Activated naive CD4-positive, alpha-beta T cell treated with anti-CD3 and anti-CD28 coated beads for 36 hours (primary cell): Measurements from ENCODE around the gene PCMTD2. TPM values are rescaled to one million over a fixed set of nuclear protein-coding genes. Genes with fewer than 3 reads are reported as not detected.
"Not testable (repeated sequence)": the region's sequence is repeated elsewhere in the genome, so short reads cannot be mapped to it uniquely, and the experiment has no call there.

ENCODE experiments used
- CTCF ChIA-PET: fragments of 350-600 bp; sonication (Branson Sonifier 250); formaldehyde crosslinking; loops from one replicate; lab custom pipeline; 2021; ENCODE audit warnings: antibody characterized with exemption; lab: Charles Lee
- DNase-seq: peaks from one replicate; pipeline ENCODE4 v3.0.0-alpha.2; 2020
- H3K27ac Mint-ChIP-seq: one replicate; pipeline ENCODE4 v1.8.0; 2021; ENCODE audit warnings: mild to moderate bottlenecking, mixed read lengths
- H3K27me3 Mint-ChIP-seq: one replicate; pipeline ENCODE4 v1.8.0; 2021; ENCODE audit warnings: low read depth, mixed read lengths
- H3K36me3 Mint-ChIP-seq: one replicate; pipeline ENCODE4 v1.8.0; 2021; ENCODE audit warnings: low read depth, mixed read lengths
- H3K4me1 Mint-ChIP-seq: one replicate; pipeline ENCODE4 v1.8.0; 2021; ENCODE audit warnings: low read depth, mixed read lengths
- H3K4me3 Mint-ChIP-seq: one replicate; pipeline ENCODE4 v1.8.0; 2021; ENCODE audit warnings: mild to moderate bottlenecking, moderate library complexity, mixed read lengths
- H3K9me3 Mint-ChIP-seq: one replicate; pipeline ENCODE4 v1.8.0; 2021; ENCODE audit warnings: mixed read lengths
- intact Hi-C: fragments of 100-400 bp; cut with micrococcal nuclease; formaldehyde crosslinking; loops from one replicate; pipeline ENCODE4 v1.15.1; 2023
- total RNA-seq, 2 experiments: library from RNA; stranded (reverse); gene quantifications; one replicate each; pipeline ENCODE4 v1.2.3, GENCODE V29; 2021

Gene PCMTD2
- total RNA-seq, 2 experiments from 2014 or later = 34.5 to 36.7 TPM

GRCh38 chr20:64313761-64314160 lies 58.2 kb downstream of the PCMTD2 start:
- intact Hi-C loops, CTCF ChIA-PET, H3K36me3 Mint-ChIP-seq, H3K4me3 Mint-ChIP-seq, H3K4me1 Mint-ChIP-seq, H3K9me3 Mint-ChIP-seq, DNase-seq, H3K27ac Mint-ChIP-seq: not testable (repeated sequence)
- peaks cover 17% of the 10 kb centered on the region for H3K27me3 Mint-ChIP-seq

- DNase-seq, H3K9me3 Mint-ChIP-seq, H3K4me3 Mint-ChIP-seq, CTCF ChIA-PET, intact Hi-C loops, H3K27ac Mint-ChIP-seq, H3K4me1 Mint-ChIP-seq, H3K36me3 Mint-ChIP-seq: not testable (repeated sequence)
- H3K27me3 Mint-ChIP-seq = peaks cover 17% of the 10 kb centered on the region
Measured at GRCh38 chr20:64315381-64315780, 59.8 kb downstream of the PCMTD2 start.

- H3K36me3 Mint-ChIP-seq, intact Hi-C loops, H3K9me3 Mint-ChIP-seq, H3K4me1 Mint-ChIP-seq, DNase-seq, H3K27ac Mint-ChIP-seq, CTCF ChIA-PET: not testable (repeated sequence)
- peaks cover 17% of the 10 kb centered on the region for H3K27me3 Mint-ChIP-seq
- H3K4me3 Mint-ChIP-seq = peak overlapping the region; percentile 36
Measured at GRCh38 chr20:64315884-64316283, 60.3 kb downstream of the PCMTD2 start.

- H3K4me3 Mint-ChIP-seq, H3K9me3 Mint-ChIP-seq, H3K4me1 Mint-ChIP-seq, H3K27ac Mint-ChIP-seq, intact Hi-C loops, CTCF ChIA-PET, H3K36me3 Mint-ChIP-seq: not testable (repeated sequence)
- H3K27me3 Mint-ChIP-seq = peaks cover 17% of the 10 kb centered on the region
- peak; percentile 30 for DNase-seq
Measured at GRCh38 chr20:64316415-64317083, 61.0 kb downstream of the PCMTD2 start.

- H3K9me3 Mint-ChIP-seq, H3K27ac Mint-ChIP-seq, CTCF ChIA-PET, DNase-seq, H3K4me3 Mint-ChIP-seq, H3K4me1 Mint-ChIP-seq, intact Hi-C loops, H3K36me3 Mint-ChIP-seq: not testable (repeated sequence)
- peaks cover 17% of the 10 kb centered on the region for H3K27me3 Mint-ChIP-seq
Measured at GRCh38 chr20:64317331-64317730, 61.8 kb downstream of the PCMTD2 start.

- intact Hi-C loops = not testable (repeated sequence)
Measured at GRCh38 chr20:64318056-64318455, 62.5 kb downstream of the PCMTD2 start.

GRCh38 chr20:64322031-64322789 lies 66.7 kb downstream of the PCMTD2 start:
- intact Hi-C loops, H3K36me3 Mint-ChIP-seq: not testable (repeated sequence)

More at GRCh38 chr20:64318056-64318455, 62.5 kb downstream of the PCMTD2 start:
- H3K27ac Mint-ChIP-seq, CTCF ChIA-PET, H3K36me3 Mint-ChIP-seq, DNase-seq, H3K9me3 Mint-ChIP-seq, H3K4me3 Mint-ChIP-seq, H3K4me1 Mint-ChIP-seq: not testable (repeated sequence)
- H3K27me3 Mint-ChIP-seq = peaks cover 20% of the 10 kb centered on the region

More at GRCh38 chr20:64322031-64322789, 66.7 kb downstream of the PCMTD2 start:
- H3K4me1 Mint-ChIP-seq, CTCF ChIA-PET, H3K27ac Mint-ChIP-seq, DNase-seq, H3K9me3 Mint-ChIP-seq, H3K4me3 Mint-ChIP-seq: not testable (repeated sequence)
- H3K27me3 Mint-ChIP-seq = peaks cover 34% of the 10 kb centered on the region

Other genes starting within 250 kb of the PCMTD2 start
- 1 to 10 TPM; 1.1 to 1.7 TPM for gene C20orf204, start 219.6 kb upstream of the PCMTD2 start, total RNA-seq
- not detected for gene SOX18, start 206.1 kb upstream of the PCMTD2 start, total RNA-seq
- gene TCEA2, start 192.6 kb upstream of the PCMTD2 start, total RNA-seq = 10 to 100 TPM; 16.7 to 18.2 TPM
- 10 to 100 TPM; 20.6 to 23.5 TPM for gene RGS19, start 176.2 kb upstream of the PCMTD2 start, total RNA-seq
- under 1 TPM; 0.45 to 0.47 TPM for gene OPRL1, start 175.7 kb upstream of the PCMTD2 start, total RNA-seq
- gene LKAAEAR1, start 171.3 kb upstream of the PCMTD2 start, total RNA-seq = under 1 TPM; 0.33 to 0.62 TPM
- not detected for gene NPBWR2, start 148.2 kb upstream of the PCMTD2 start, total RNA-seq
- gene MYT1, start 91.3 kb upstream of the PCMTD2 start, total RNA-seq = under 1 TPM; 0.05 TPM